Lung (tissue), 12 donors: Measurements from ENCODE around the gene SHLD1. TPM values are rescaled to one million over a fixed set of nuclear protein-coding genes. Genes with fewer than 3 reads are reported as not detected.

Experiments used
- ATAC-seq: fragments of 200-7000 bp; cut with Tn5 transposase; one replicate; pipeline ENCODE4 v1.9.1; 2020; ENCODE audit warnings: moderate number of reproducible peaks; ENCODE audit not compliant: insufficient read depth, low FRiP score
- DNase-seq, 3 donors: peaks; one replicate each; pipeline ENCODE4 v3.0.0-alpha.2; 2013 to 2017
- H3K27ac ChIP-seq, 2 donors: one replicate each; pipeline ENCODE4 v1.5.1; 2013; ENCODE audit warnings: mild to moderate bottlenecking in 2 of 2, moderate library complexity in 2 of 2, control low read depth in 1 of 2, inconsistent platforms in 1 of 2, low read depth in 1 of 2, low read length in 1 of 2
- H3K27me3 ChIP-seq, 3 donors: one replicate each; pipeline ENCODE4 v1.5.1; 2013; ENCODE audit warnings: low read length in 2 of 3; ENCODE audit not compliant: control insufficient read depth in 3 of 3, insufficient read depth in 3 of 3
- H3K36me3 ChIP-seq, 4 donors: one replicate each; pipeline ENCODE4 v1.5.1; 2013; ENCODE audit warnings: low read length in 4 of 4, mild to moderate bottlenecking in 1 of 4, moderate library complexity in 1 of 4; ENCODE audit not compliant: control insufficient read depth in 4 of 4, insufficient read depth in 4 of 4
- H3K4me1 ChIP-seq, 5 donors: one replicate each; pipeline ENCODE4 v1.5.1; 2013; ENCODE audit warnings: low read length in 5 of 5, mild to moderate bottlenecking in 2 of 5, moderate library complexity in 1 of 5; ENCODE audit not compliant: control insufficient read depth in 5 of 5, insufficient read depth in 5 of 5
- H3K4me3 ChIP-seq: one replicate; pipeline ENCODE4 v1.5.1; 2013; ENCODE audit warnings: mild to moderate bottlenecking, control low read depth, moderate library complexity
- H3K9ac ChIP-seq, 2 donors: one replicate each; pipeline ENCODE4 v1.5.1; 2013; ENCODE audit warnings: low read length in 2 of 2, control low read depth in 1 of 2; ENCODE audit not compliant: insufficient read depth in 1 of 2
- H3K9me3 ChIP-seq, 4 donors: one replicate each; pipeline ENCODE4 v1.5.1; 2013; ENCODE audit warnings: low read length in 3 of 4, mild to moderate bottlenecking in 1 of 4, moderate library complexity in 1 of 4; ENCODE audit not compliant: control insufficient read depth in 4 of 4, insufficient read depth in 3 of 4
- CTCF ChIP-seq: IDR thresholded peaks from 2 replicates; pipeline ENCODE4 v1.5.1; 2012; ENCODE audit warnings: mild to moderate bottlenecking; ENCODE audit errors: control extremely low read depth, extremely low read depth
- WGBS, 2 donors: extraction: QIAGEN DNeasy Blood & Tissue Kit; methylation state at CpG; one replicate each; pipeline ENCODE4 v1.1.7; 2013; 5-methylcytosine and 5-hydroxymethylcytosine counted together
- polyA plus RNA-seq, 2 donors: library from polyadenylated mRNA; stranded (reverse); fragments of 200-250 nt; gene quantifications; one replicate each; pipeline ENCODE4 v1.2.1, GENCODE V29; 2013
- total RNA-seq, 2 donors: library from RNA; depleted of rRNA in 1 of 2; stranded (reverse); fragments of >200 nt in 1 of 2; gene quantifications; one replicate each; pipeline ENCODE4 v1.2.1, GENCODE V29; 2014 to 2021
- donor health status: control.
- donor health status: control.
- donor health status: Bipolar disorder and iron deficiency.
- donor health status: healthy.
- donor health status: DM: yes; HTN: yes; CAD: no.

SHLD1 gene
- total and polyA plus RNA-seq, 4 donors, result 5.0 to 6.8 (median 6.1) TPM

GRCh38 chr20:5848711-5849505, 98.7 kb downstream of the SHLD1 start:
- peaks cover 0 to 15% (median 0%) of the 10 kb centered on the region in 5 donors for H3K4me1 ChIP-seq
- no peak overlapping the region for H3K4me3 ChIP-seq
- 72 to 82% methylated on average over 11 of the region's 11 CpGs for WGBS, 2 donors
- H3K27ac ChIP-seq, result peak overlapping the region in 1 of 2 donors; percentile 61
- no peaks in the 10 kb centered on the region for H3K9me3 ChIP-seq
- DNase-seq, result peak in 2 of 3 donors; percentile 13 to 17
- no peak for TF ChIP-seq CTCF
- no peak overlapping the region for H3K9ac ChIP-seq
- no peaks in the 10 kb centered on the region for H3K36me3 ChIP-seq
- ATAC-seq, result no peak
- H3K27me3 ChIP-seq, result no peaks in the 10 kb centered on the region

GRCh38 chr20:5855939-5856338, 105.7 kb downstream of the SHLD1 start:
- ATAC-seq, result no peak

GRCh38 chr20:5859608-5860007, 109.4 kb downstream of the SHLD1 start:
- 80 to 91% methylated on average over 5 of the region's 5 CpGs for WGBS, 2 donors
- H3K4me1 ChIP-seq, result peaks cover 0 to 10% (median 0%) of the 10 kb centered on the region in 5 donors
- no peak overlapping the region for H3K9ac ChIP-seq
- no peaks in the 10 kb centered on the region for H3K27me3 ChIP-seq
- ATAC-seq, result no peak
- no peak overlapping the region for H3K27ac ChIP-seq
- H3K9me3 ChIP-seq, result no peaks in the 10 kb centered on the region
- no peak for TF ChIP-seq CTCF
- H3K4me3 ChIP-seq, result no peak overlapping the region
- peaks cover 0 to 3% (median 2%) of the 10 kb centered on the region in 4 donors for H3K36me3 ChIP-seq
- DNase-seq, result no peak

More at GRCh38 chr20:5855939-5856338, 105.7 kb downstream of the SHLD1 start:
- DNase-seq, result no peak
- no peaks in the 10 kb centered on the region for H3K9me3 ChIP-seq
- H3K27me3 ChIP-seq, result no peaks in the 10 kb centered on the region
- peaks cover 0 to 3% (median 1%) of the 10 kb centered on the region in 4 donors for H3K36me3 ChIP-seq
- no peak for TF ChIP-seq CTCF
- peaks cover 0 to 2% (median 0%) of the 10 kb centered on the region in 5 donors for H3K4me1 ChIP-seq
- H3K27ac ChIP-seq, result no peak overlapping the region
- 95 to 100% methylated on average over 3 of the region's 3 CpGs for WGBS, 2 donors
- no peak overlapping the region for H3K9ac ChIP-seq
- H3K4me3 ChIP-seq, result no peak overlapping the region

- TF ChIP-seq CTCF, result no peak
- DNase-seq, result no peak
- ATAC-seq, result no peak
- Histone ChIP-seq H3K9ac (no peak overlapping the region), H3K9me3 (no peaks in the 10 kb centered on the region), H3K27ac (no peak overlapping the region), H3K27me3 (no peaks in the 10 kb centered on the region), H3K36me3 (peaks cover 0 to 2% (median 0%) of the 10 kb centered on the region in 4 donors), H3K4me1 (peaks cover 0 to 17% (median 0%) of the 10 kb centered on the region in 5 donors), H3K4me3 (no peak overlapping the region)
- 35 to 46% methylated on average over 3 of the region's 3 CpGs for WGBS, 2 donors
These were observed 112.5 kb downstream of the SHLD1 start for GRCh38 chr20:5862703-5863039.
